Measurements from ENCODE around the gene TEK.

The TEK gene

DNA sequence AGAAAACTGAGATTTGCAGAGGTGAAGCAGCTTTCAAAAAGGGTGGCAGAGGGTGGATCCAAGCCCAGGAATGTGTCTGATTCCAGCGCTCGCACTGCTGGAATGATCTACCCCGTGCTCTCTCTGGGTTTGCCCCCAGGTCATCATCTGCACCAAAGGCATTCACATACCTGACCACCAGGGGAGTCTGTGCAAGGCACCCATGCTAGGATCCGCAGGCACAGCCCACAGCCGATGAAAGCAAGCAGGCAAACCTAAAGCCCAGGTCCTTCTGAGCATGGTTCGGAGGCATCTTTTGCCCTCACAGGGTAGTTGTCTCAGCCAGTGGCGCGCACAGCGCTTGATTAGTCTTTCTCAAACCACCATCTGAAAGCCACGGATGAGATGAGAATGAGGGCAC is 56.6 kb downstream of the TEK start:
- Histone ChIP-seq H3K36me3 (replicated peaks) (no peaks in the 10 kb centered on the region), H3K27me3 (replicated peaks) (no peaks in the 10 kb centered on the region), H3K27ac (no peak overlapping the region), H3K4me3 (ENCODE audit: low read depth, low read length) (no peak overlapping the region)
- in situ Hi-C loops (cut with HindIII; ENCODE audit: low pct_ligation_motif_present, low sequenced_read_pairs): no loop called here
- TF ChIP-seq, protein P1, sequence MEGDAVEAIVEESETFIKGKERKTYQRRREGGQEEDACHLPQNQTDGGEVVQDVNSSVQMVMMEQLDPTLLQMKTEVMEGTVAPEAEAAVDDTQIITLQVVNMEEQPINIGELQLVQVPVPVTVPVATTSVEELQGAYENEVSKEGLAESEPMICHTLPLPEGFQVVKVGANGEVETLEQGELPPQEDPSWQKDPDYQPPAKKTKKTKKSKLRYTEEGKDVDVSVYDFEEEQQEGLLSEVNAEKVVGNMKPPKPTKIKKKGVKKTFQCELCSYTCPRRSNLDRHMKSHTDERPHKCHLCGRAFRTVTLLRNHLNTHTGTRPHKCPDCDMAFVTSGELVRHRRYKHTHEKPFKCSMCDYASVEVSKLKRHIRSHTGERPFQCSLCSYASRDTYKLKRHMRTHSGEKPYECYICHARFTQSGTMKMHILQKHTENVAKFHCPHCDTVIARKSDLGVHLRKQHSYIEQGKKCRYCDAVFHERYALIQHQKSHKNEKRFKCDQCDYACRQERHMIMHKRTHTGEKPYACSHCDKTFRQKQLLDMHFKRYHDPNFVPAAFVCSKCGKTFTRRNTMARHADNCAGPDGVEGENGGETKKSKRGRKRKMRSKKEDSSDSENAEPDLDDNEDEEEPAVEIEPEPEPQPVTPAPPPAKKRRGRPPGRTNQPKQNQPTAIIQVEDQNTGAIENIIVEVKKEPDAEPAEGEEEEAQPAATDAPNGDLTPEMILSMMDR (IDR thresholded peaks at IDR 0.05; ENCODE audit: low read depth, low read length, missing control alignments): peak; percentile 24
- no peak for DNase-seq

DNA sequence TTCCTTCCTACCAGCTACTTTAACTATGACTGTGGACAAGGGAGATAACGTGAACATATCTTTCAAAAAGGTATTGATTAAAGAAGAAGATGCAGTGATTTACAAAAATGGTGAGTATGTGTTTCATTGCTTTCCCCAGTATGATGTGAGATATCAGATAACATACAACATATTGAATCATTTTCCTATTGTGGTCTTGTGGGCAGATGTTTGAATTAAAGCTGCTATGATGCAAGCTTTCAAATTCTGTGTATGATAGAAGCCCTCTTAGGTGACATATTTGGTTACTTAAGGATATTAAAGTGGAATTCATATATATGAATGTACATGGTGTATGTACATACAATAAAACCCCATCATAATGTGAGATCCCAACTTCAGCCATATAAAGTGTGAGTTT is 59.5 kb downstream of the TEK start:
- Histone ChIP-seq H3K4me3 (ENCODE audit: low read depth, low read length) (no peak overlapping the region), H3K27ac (no peak overlapping the region), H3K36me3 (replicated peaks) (no peaks in the 10 kb centered on the region), H3K27me3 (replicated peaks) (no peaks in the 10 kb centered on the region)
- no peak for DNase-seq
- in situ Hi-C loops (cut with HindIII; ENCODE audit: low pct_ligation_motif_present, low sequenced_read_pairs): no loop called here
- TF ChIP-seq, protein P1 (IDR thresholded peaks at IDR 0.05; ENCODE audit: low read depth, low read length, missing control alignments): no peak

- TF ChIP-seq, protein P1 (IDR thresholded peaks at IDR 0.05; ENCODE audit: low read depth, low read length, missing control alignments): no peak
- no peak for DNase-seq
- Histone ChIP-seq H3K27me3 (replicated peaks) (no peaks in the 10 kb centered on the region), H3K27ac (no peak overlapping the region), H3K4me3 (ENCODE audit: low read depth, low read length) (no peak overlapping the region), H3K36me3 (replicated peaks) (no peaks in the 10 kb centered on the region)
- in situ Hi-C loops (cut with HindIII; ENCODE audit: low pct_ligation_motif_present, low sequenced_read_pairs): no loop called here
Measured at GRCh38 chr9:27168951-27169350, 59.9 kb downstream of the TEK start.

DNA sequence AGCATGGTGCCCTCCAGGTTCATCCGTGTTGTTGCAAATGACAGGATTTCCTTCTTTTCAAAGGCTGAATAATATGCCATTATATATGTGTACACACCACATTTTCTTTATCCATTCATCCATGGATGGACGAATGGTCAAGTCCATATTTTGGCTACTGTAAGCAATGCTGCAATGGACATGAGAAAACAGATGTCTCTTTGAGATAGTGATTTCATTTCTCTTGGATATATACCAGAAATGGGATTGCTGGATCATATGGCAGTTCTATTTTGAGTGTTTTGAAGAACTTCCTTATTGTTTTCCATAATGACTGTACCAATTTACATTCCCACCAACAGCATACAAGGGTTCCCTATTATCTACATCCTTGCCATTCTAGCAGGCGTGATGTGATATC is 67.9 kb downstream of the TEK start:
- Histone ChIP-seq H3K27me3 (replicated peaks) (no peaks in the 10 kb centered on the region), H3K36me3 (replicated peaks) (no peaks in the 10 kb centered on the region), H3K4me3 (ENCODE audit: low read depth, low read length) (no peak overlapping the region), H3K27ac (no peak overlapping the region)
- in situ Hi-C loops (cut with HindIII; ENCODE audit: low pct_ligation_motif_present, low sequenced_read_pairs): no loop called here
- no peak for DNase-seq
- TF ChIP-seq, protein P1 (IDR thresholded peaks at IDR 0.05; ENCODE audit: low read depth, low read length, missing control alignments): no peak

- Histone ChIP-seq H3K4me3 (ENCODE audit: low read depth, low read length) (no peak overlapping the region), H3K27me3 (replicated peaks) (no peaks in the 10 kb centered on the region), H3K27ac (peak overlapping the region; percentile 44), H3K36me3 (replicated peaks) (no peaks in the 10 kb centered on the region)
- in situ Hi-C loops (cut with HindIII; ENCODE audit: low pct_ligation_motif_present, low sequenced_read_pairs): no loop called here
- peak; percentile 55 for DNase-seq
- TF ChIP-seq, protein P1 (IDR thresholded peaks at IDR 0.05; ENCODE audit: low read depth, low read length, missing control alignments): no peak
Measured at GRCh38 chr9:27179245-27179865, 70.3 kb downstream of the TEK start.

- TF ChIP-seq, protein P1 (IDR thresholded peaks at IDR 0.05; ENCODE audit: low read depth, low read length, missing control alignments): no peak
- in situ Hi-C loops (cut with HindIII; ENCODE audit: low pct_ligation_motif_present, low sequenced_read_pairs): no loop called here
- DNase-seq: peak; percentile 59
- H3K36me3 ChIP-seq (replicated peaks): no peaks in the 10 kb centered on the region
- no peaks in the 10 kb centered on the region for H3K27me3 ChIP-seq (replicated peaks)
- H3K27ac ChIP-seq: peak overlapping the region; percentile 46
- H3K4me3 ChIP-seq (ENCODE audit: low read depth, low read length): no peak overlapping the region
Measured at GRCh38 chr9:27181381-27181780, 72.4 kb downstream of the TEK start.

Measured in brain microvascular endothelial cell (primary cell).